Measurements from ENCODE around the gene ENOPH1.
"Not testable (repeated sequence)": the region's sequence is repeated elsewhere in the genome, so short reads cannot be mapped to it uniquely, and the experiment has no call there.

ENOPH1 gene

DNA sequence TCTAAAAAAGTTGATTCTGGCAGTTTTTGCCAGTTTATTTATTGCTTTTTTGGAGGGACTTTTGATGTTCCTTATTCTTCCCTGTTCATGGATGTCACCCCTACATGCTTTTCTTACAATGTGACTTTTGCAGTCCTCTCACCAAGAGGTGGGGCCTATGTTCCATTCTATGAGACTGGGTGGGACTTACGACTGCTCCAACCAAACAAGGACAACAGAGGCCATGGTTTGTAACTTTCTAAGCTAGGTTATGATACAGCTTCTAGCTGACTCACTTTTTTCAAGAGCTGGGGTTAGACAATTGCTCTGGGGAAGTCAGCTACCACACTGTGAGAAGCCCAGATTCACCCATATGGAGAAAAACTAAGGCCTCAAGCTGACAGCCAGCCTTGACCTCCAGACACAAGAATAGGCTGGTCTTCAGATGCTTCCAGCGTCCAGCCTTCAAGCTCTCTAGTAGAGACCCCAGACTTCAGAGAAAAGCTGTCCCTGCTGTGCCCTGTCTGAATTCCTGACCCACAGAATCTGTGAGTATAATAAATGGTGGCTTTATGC is 39.5 kb downstream of the ENOPH1 start:
- no peak for DNase-seq (ENCODE audit: low read depth in 2 of 2)

DNA sequence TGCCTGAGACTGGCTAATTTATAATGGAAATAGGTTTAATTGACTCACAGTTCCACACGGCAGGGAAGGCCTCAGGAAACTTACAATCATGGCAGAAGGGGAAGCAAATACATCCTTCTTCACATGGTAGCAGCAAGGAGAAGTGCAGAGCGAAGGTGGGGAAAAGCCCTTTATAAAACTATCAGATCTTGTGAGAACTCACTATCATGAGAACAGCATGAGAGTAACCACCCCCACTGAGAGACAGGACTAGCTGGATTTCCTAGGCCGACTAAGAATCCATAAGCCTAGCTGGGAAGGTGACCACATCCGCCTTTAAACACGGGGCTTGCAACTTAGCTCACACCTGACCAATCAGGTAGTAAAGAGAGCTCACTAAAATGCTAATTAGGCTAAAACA is 42.7 kb downstream of the ENOPH1 start:
- not testable (repeated sequence) for DNase-seq (ENCODE audit: low read depth in 2 of 2)

GRCh38 chr4:82473621-82474164 is 43.3 kb downstream of the ENOPH1 start:
- no peak for DNase-seq (ENCODE audit: low read depth in 2 of 2)

GRCh38 chr4:82475931-82476330 is 45.5 kb downstream of the ENOPH1 start:
- not testable (repeated sequence) for DNase-seq (ENCODE audit: low read depth in 2 of 2)

GRCh38 chr4:82477469-82477868 is 47.1 kb downstream of the ENOPH1 start:
- DNase-seq (ENCODE audit: low read depth in 2 of 2): not testable (repeated sequence)

DNA sequence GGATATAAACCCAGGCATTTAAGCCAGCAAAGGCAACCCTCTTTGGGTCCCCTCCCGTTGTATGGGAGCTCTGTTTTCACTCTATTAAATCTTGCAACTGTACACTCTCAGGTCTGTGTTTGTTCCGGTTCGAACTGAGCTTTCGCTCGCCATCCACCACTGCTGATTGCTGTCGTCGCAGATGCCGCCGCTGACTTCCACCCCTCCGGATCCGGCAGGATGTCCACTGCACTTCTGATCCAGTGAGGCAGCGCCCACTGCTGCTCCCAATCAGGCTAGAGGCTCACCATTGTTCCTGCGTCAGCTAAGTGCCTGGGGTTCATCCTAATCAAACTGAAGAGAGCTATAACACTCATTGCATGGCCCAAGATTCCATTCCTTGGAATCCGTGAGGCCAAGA is 49.2 kb downstream of the ENOPH1 start:
- DNase-seq (ENCODE audit: low read depth in 2 of 2): no peak

GRCh38 chr4:82480771-82481505 is 50.5 kb downstream of the ENOPH1 start:
- no peak for DNase-seq (ENCODE audit: low read depth in 2 of 2)

GRCh38 chr4:82481506-82481840 is 51.1 kb downstream of the ENOPH1 start:
- DNase-seq (ENCODE audit: low read depth in 2 of 2): no peak

GRCh38 chr4:82482387-82482786 is 52.0 kb downstream of the ENOPH1 start:
- DNase-seq (ENCODE audit: low read depth in 2 of 2): no peak

- no peak for DNase-seq (ENCODE audit: low read depth in 2 of 2)
Observed at GRCh38 chr4:82484996-82485783, 54.8 kb downstream of the ENOPH1 start.

- no peak for DNase-seq (ENCODE audit: low read depth in 2 of 2)
Observed at GRCh38 chr4:82489076-82489475, 58.7 kb downstream of the ENOPH1 start.

DNA sequence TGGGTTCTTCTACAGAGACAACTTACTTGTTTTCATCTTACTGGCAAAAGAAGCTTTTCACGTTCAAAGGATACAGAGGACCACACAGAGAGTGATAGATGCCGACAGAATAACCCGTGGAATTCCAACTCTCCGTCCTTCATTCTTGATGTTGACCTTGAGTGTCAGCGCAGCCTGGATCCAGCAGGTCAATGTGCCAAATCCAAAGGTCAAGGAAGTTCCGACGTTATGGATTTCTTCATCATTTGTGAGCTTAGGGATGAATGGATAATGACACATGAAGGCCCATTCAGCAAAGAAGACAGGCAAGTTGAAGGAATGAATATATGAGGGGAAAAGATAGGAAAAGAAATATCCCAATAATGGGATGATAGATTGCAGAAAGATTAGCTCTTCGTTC is 59.6 kb downstream of the ENOPH1 start:
- DNase-seq (ENCODE audit: low read depth in 2 of 2): no peak

DNA sequence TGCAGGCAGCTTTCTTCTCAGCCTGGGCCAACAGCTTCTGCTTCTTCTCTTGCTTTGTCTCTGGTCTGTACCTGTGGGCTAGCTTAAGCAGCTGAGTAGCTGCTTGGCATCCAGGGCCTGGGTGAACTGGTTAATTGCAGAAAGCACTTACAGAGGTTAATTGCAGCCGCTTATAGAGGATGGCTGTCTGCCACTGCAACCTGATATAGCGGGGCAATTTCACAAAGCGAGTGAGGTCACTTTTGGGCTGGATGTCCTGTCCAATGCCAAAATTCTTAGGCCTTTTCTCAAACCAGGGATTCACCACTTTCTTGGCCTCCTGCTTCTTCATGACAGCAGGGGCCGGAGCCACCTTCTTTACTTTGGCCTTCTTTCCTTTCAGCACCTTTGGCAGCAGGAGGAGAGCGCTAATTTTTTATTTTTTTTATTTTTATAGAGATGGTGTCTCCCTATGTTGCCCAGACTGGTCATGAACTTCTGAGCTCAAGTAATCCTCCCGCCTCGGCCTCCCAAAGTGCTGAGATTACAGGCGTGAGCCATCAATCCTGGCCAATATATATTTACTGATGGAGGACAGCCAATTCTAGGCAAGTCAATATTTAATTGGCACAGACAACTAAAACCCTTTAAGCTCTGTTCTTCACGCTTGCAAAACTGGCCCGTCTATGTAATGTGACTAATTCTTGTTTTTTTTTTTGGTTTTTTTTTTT is 61.0 kb downstream of the ENOPH1 start:
- no peak for DNase-seq (ENCODE audit: low read depth in 2 of 2)

DNA sequence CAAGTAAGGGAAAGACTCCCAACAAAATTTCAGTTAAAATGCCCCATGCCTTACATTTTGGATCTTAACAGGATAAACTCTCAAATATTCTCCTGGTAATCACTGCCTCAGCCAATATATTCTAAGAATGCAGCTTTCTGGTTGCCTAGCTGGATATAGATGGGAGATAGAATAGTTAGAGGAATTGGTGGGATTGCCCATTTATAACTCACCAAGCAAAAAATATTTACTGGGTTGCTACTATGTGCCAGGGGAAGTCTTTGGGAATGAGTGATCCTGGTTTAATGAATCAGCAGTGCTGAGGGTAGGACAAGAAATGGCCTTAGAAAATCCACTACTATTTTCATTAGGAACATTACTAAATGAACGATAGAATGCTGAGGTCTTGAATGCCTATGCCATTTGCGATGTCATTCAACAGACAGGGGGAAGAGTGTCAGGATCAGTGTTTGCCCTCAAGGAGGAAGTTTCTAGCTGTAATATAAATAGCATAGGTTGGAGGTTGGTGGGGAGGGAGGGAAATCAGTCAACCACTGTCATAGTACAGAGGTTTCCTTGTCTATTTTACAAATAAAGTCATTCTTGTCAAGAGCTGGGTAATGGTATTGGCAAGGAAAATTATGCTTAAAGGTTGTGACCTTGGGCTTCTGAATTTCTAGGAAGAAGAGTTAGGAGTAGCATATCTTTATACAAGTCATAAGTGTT is 63.5 kb downstream of the ENOPH1 start:
- no peak for DNase-seq (ENCODE audit: low read depth in 2 of 2)

DNA sequence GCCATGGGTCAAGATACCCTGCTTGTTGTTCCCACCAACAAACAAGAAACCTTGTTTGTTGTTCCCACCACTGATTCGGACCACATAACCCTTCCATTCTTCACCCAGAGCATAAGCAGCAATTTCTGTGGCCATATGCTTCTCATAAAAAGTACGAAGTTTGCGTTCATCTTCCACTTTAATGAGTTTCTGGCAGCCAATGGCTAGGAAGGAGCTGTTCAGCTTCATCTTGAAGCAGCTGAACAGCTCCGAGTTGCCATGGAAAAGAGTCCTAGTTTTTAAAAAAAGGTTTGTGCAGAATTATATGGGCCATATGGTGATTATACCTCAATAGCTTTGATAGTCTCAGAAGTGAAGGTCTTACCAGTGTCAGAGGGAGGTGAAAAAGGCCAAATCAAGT is 65.3 kb downstream of the ENOPH1 start:
- no peak for DNase-seq (ENCODE audit: low read depth in 2 of 2)

DNA sequence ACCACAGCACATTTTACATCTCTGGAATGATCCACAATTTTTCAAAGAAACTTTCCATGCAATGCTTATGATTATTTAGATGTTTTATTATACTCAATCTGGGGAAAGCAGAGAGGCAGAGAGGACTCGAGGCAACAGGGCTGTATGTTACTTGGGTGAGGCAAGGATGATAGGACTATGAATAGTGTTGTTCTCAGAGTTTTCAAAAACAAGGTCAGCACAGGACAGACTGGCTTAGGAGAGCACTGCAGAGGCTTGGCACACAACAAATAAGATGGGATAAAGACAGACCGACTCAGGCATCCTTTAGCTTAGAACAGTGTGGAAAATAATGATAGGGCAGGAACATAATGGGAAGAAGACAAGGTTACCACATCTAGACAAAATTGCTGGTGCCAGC is 66.0 kb downstream of the ENOPH1 start:
- DNase-seq (ENCODE audit: low read depth in 2 of 2): no peak

GRCh38 chr4:82499738-82500434 is 69.5 kb downstream of the ENOPH1 start:
- DNase-seq (ENCODE audit: low read depth in 2 of 2): no peak

GRCh38 chr4:82500435-82501153 is 70.2 kb downstream of the ENOPH1 start:
- no peak for DNase-seq (ENCODE audit: low read depth in 2 of 2)

DNA sequence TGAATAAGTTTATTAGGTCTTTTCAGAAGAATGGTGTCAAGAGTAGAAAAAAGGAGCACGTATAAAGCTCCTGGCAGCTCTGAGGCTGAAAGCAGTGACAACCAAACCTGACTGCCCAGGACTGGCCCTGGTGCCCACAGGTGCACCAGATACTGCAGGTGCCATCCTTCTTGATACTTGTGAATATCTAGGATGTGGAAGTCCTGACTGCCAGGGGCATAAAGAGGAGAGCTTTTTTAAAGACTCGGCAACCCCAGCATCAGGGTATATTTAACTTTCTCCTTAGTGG is 70.7 kb downstream of the ENOPH1 start:
- DNase-seq (ENCODE audit: low read depth in 2 of 2): no peak

- DNase-seq (ENCODE audit: low read depth in 2 of 2): no peak
Observed at GRCh38 chr4:82508011-82508410, 77.6 kb downstream of the ENOPH1 start.
